ENCODE measurements around the gene ALOX12B.
A peak's percentile ranks its signal among the peaks of the same experiment; 100 is the strongest.

DNA sequence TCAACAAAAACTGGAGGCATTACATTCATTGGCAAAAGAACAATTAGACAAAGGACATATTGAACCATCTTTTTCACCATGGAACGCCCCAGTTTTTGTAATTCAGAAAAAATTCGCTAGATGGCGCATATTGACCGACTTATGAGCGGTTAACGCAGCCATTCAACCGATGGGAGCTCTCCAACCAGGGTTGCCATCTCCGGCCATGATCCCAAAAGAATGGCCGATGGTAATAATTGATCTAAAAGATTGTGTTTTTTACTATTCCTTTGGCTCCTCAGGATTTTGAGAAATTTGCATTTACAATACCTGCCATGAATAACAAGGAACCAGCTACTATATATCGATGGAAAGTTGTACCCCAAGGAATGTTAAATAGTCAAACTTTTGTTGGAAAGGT is 27.2 kb downstream of the ALOX12B start:
- TF ChIP-seq, protein P1, sequence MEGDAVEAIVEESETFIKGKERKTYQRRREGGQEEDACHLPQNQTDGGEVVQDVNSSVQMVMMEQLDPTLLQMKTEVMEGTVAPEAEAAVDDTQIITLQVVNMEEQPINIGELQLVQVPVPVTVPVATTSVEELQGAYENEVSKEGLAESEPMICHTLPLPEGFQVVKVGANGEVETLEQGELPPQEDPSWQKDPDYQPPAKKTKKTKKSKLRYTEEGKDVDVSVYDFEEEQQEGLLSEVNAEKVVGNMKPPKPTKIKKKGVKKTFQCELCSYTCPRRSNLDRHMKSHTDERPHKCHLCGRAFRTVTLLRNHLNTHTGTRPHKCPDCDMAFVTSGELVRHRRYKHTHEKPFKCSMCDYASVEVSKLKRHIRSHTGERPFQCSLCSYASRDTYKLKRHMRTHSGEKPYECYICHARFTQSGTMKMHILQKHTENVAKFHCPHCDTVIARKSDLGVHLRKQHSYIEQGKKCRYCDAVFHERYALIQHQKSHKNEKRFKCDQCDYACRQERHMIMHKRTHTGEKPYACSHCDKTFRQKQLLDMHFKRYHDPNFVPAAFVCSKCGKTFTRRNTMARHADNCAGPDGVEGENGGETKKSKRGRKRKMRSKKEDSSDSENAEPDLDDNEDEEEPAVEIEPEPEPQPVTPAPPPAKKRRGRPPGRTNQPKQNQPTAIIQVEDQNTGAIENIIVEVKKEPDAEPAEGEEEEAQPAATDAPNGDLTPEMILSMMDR (IDR thresholded peaks at IDR 0.05), result peak; percentile 62 to 81 (median 68)
- no peak for TF ChIP-seq POLR2A (IDR thresholded peaks at IDR 0.05)

Measured in thyroid gland (tissue), 4 donors.